IMR-90 (cell line): ENCODE data around the gene SP140L. TPM values are rescaled to one million over a fixed set of nuclear protein-coding genes. Genes with fewer than 3 reads are reported as not detected.
"Not testable (repeated sequence)": the region's sequence is repeated elsewhere in the genome, so short reads cannot be mapped to it uniquely, and the experiment has no call there.

Source experiments
- ATAC-seq: fragments of 200-7000 bp; cut with Tn5 transposase; 2 replicates; pipeline ENCODE4 v1.9.1; 2020; ENCODE audit warnings: low read depth, mild to moderate bottlenecking, moderate library complexity
- BruUV-seq: library from RNA; stranded (reverse); fragments of 400-500 nt; replicated peaks from 2 replicates; lab custom pipeline; 2021; lab: Mats Ljungman, UMichigan
- CTCF ChIA-PET: fragments of 300-600 bp; formaldehyde crosslinking; extraction: SDS; loops from one replicate; lab custom pipeline; 2021; ENCODE audit warnings: antibody characterized with exemption; lab: Yijun Ruan, JAX
- POLR2A ChIA-PET: fragments of 300-600 bp; sonication (Branson Sonifier 250); formaldehyde crosslinking; loops from one replicate; lab custom pipeline; 2022; ENCODE audit warnings: antibody characterized with exemption; ENCODE audit not compliant: unreplicated experiment; lab: Charles Lee
- DNase-seq: peaks from one replicate; pipeline ENCODE4 v3.0.0; 2013
- H2AFZ ChIP-seq: replicated peaks from 2 replicates; pipeline ENCODE3; 2013; ENCODE audit warnings: low read length, mild to moderate bottlenecking; ENCODE audit not compliant: poor library complexity
- H2AK5ac ChIP-seq: 2 replicates; pipeline ENCODE4 v1.6.1; 2013; ENCODE audit warnings: low read depth, low read length, inconsistent platforms
- H2AK9ac ChIP-seq: replicated peaks from 2 replicates; pipeline ENCODE3; 2013; ENCODE audit warnings: mild to moderate bottlenecking, low read depth, low read length, moderate library complexity; ENCODE audit not compliant: poor library complexity
- H2BK120ac ChIP-seq: 2 replicates; pipeline ENCODE4 v1.6.1; 2013; ENCODE audit warnings: low read depth, low read length, inconsistent platforms
- H2BK15ac ChIP-seq: 3 replicates; pipeline ENCODE4 v1.6.1; 2013; ENCODE audit warnings: low read depth, low read length, inconsistent platforms
- H2BK20ac ChIP-seq: 2 replicates; pipeline ENCODE4 v1.6.1; 2013; ENCODE audit warnings: low read depth, mild to moderate bottlenecking, inconsistent platforms, low read length, moderate library complexity
- H2BK5ac ChIP-seq: 2 replicates; pipeline ENCODE4 v1.6.1; 2013; ENCODE audit warnings: mild to moderate bottlenecking, low read depth, low read length, inconsistent platforms; ENCODE audit not compliant: poor library complexity, severe bottlenecking
- H3K14ac ChIP-seq: replicated peaks from 2 replicates; pipeline ENCODE4 v1.6.1; 2013; ENCODE audit warnings: low read depth, low read length, inconsistent platforms
- H3K18ac ChIP-seq: 2 replicates; pipeline ENCODE4 v1.6.1; 2013; ENCODE audit warnings: low read depth, low read length, control low read depth
- H3K23ac ChIP-seq: 2 replicates; pipeline ENCODE4 v1.6.1; 2013; ENCODE audit warnings: low read depth, low read length, inconsistent platforms
- H3K27ac ChIP-seq: 2 replicates; pipeline ENCODE4 v1.5.1; 2013; ENCODE audit warnings: mild to moderate bottlenecking, control low read depth, low read length; ENCODE audit not compliant: insufficient read depth
- H3K27me3 ChIP-seq: 2 replicates; pipeline ENCODE4 v1.6.1; 2013; ENCODE audit warnings: low read length; ENCODE audit not compliant: control insufficient read depth, insufficient read depth
- H3K36me3 ChIP-seq: 2 replicates; pipeline ENCODE4 v1.6.1; 2013; ENCODE audit warnings: low read length, mixed read lengths; ENCODE audit not compliant: control insufficient read depth, insufficient read depth
- H3K4ac ChIP-seq: 2 replicates; pipeline ENCODE4 v1.6.1; 2013; ENCODE audit warnings: low read depth, low read length, inconsistent platforms
- H3K4me1 ChIP-seq: 2 replicates; pipeline ENCODE4 v1.6.1; 2013; ENCODE audit warnings: low read length, mixed read lengths; ENCODE audit not compliant: control insufficient read depth, insufficient read depth
- H3K4me2 ChIP-seq: 2 replicates; pipeline ENCODE4 v1.6.1; 2013; ENCODE audit warnings: low read depth, mild to moderate bottlenecking, control low read depth, low read length, moderate library complexity
- H3K4me3 ChIP-seq: 2 replicates; pipeline ENCODE4 v1.5.1; 2013; ENCODE audit warnings: low read depth, mild to moderate bottlenecking, control low read depth, low read length, moderate library complexity; ENCODE audit not compliant: insufficient read depth
- H3K56ac ChIP-seq: 2 replicates; pipeline ENCODE4 v1.6.1; 2013; ENCODE audit warnings: low read length, inconsistent platforms; ENCODE audit not compliant: insufficient read depth; ENCODE audit errors: extremely low read depth
- H3K79me1 ChIP-seq, 2 experiments: 2 replicates each; pipeline ENCODE4 v1.6.1; 2013; ENCODE audit warnings: low read length in 2 of 2, inconsistent platforms in 1 of 2, low read depth in 1 of 2
- H3K9ac ChIP-seq: 2 replicates; pipeline ENCODE4 v1.6.1; 2013; ENCODE audit warnings: low read depth, low read length, control low read depth
- H3K9me1 ChIP-seq: 2 replicates; pipeline ENCODE4 v1.6.1; 2013; ENCODE audit warnings: low read length, inconsistent platforms; ENCODE audit not compliant: insufficient read depth
- H3K9me3 ChIP-seq: 2 replicates; pipeline ENCODE4 v1.6.1; 2013; ENCODE audit warnings: low read length; ENCODE audit not compliant: control insufficient read depth, insufficient read depth
- H4K20me1 ChIP-seq: 2 replicates; pipeline ENCODE4 v1.6.1; 2013; ENCODE audit warnings: low read length, inconsistent platforms; ENCODE audit not compliant: insufficient read depth
- H4K5ac ChIP-seq: 2 replicates; pipeline ENCODE4 v1.6.1; 2013; ENCODE audit warnings: mild to moderate bottlenecking, low read depth, low read length, control low read depth
- H4K8ac ChIP-seq, 2 experiments: 2 replicates each; pipeline ENCODE4 v1.6.1; 2013; ENCODE audit warnings: low read depth in 2 of 2, low read length in 2 of 2, control low read depth in 1 of 2, inconsistent platforms in 1 of 2
- H4K91ac ChIP-seq: 2 replicates; pipeline ENCODE4 v1.6.1; 2013; ENCODE audit warnings: low read depth, low read length, inconsistent platforms; ENCODE audit not compliant: insufficient read depth
- WGBS, 2 experiments: methylation state at CpG; one replicate each; pipeline versions ENCODE4 v1.1.5 to v1.1.7; 2013; ENCODE audit warnings: missing lambda C conversion rate in 2 of 2; ENCODE audit not compliant: insufficient read length in 1 of 2; ENCODE audit errors: extremely low coverage in 2 of 2; 5-methylcytosine and 5-hydroxymethylcytosine counted together
- dilution Hi-C: fragments of 300-500 bp; cut with HindIII; formaldehyde crosslinking; loops from one replicate; pipeline ENCODE4 v1.14.3; 2018; ENCODE audit warnings: low sequenced_read_pairs; ENCODE audit not compliant: unreplicated experiment
- in situ Hi-C: fragments of 300-500 bp; cut with MboI; formaldehyde crosslinking; loops from 3 replicates; pipeline ENCODE4 v1.14.3; 2019; ENCODE audit warnings: low sequenced_read_pairs, inconsistent platforms, mixed read lengths
- intact Hi-C: fragments of 100-400 bp; cut with micrococcal nuclease; formaldehyde crosslinking; loops from 2 replicates; pipeline ENCODE4 v1.10.0; 2022
- polyA plus RNA-seq, 3 experiments: library from polyadenylated mRNA; depleted of rRNA; stranded (reverse); fragments of >200 nt; gene quantifications; 2 replicates each; pipeline ENCODE4 v1.2.3, GENCODE V29; 2012; ENCODE audit warnings: low replicate concordance in 1 of 3
- total RNA-seq: library from RNA; depleted of rRNA; stranded (reverse); fragments of >200 nt; gene quantifications from 2 replicates; pipeline ENCODE4 v1.2.3, GENCODE V29; 2012

The SP140L gene
- total and polyA plus RNA-seq, 2 of the 4 experiments (the other 2 are of a cell fraction) = 5.4 to 11.2 TPM

- H3K9me3 ChIP-seq, H3K4me3 ChIP-seq, CTCF ChIA-PET, H4K20me1 ChIP-seq, H4K5ac ChIP-seq, dilution Hi-C loops, H4K91ac ChIP-seq, H3K14ac ChIP-seq, H3K23ac ChIP-seq, H3K27me3 ChIP-seq, in situ Hi-C loops, H2BK15ac ChIP-seq, H3K18ac ChIP-seq, H2AK5ac ChIP-seq, H2BK20ac ChIP-seq, H3K79me1 ChIP-seq, DNase-seq, H2BK120ac ChIP-seq, H3K36me3 ChIP-seq, H3K9me1 ChIP-seq, BruUV-seq, H2AFZ ChIP-seq, H3K4me1 ChIP-seq, H2AK9ac ChIP-seq, H3K4me2 ChIP-seq, H3K27ac ChIP-seq, H3K56ac ChIP-seq, H3K4ac ChIP-seq, POLR2A ChIA-PET, H2BK5ac ChIP-seq, ATAC-seq, H3K9ac ChIP-seq, H4K8ac ChIP-seq, intact Hi-C loops: not testable (repeated sequence)
- no CpG with 5 or more reads among the region's 5 CpGs for WGBS, 2 experiments
These were observed 16.2 kb upstream of the SP140L start for GRCh38 chr2:230310792-230311191.

DNA sequence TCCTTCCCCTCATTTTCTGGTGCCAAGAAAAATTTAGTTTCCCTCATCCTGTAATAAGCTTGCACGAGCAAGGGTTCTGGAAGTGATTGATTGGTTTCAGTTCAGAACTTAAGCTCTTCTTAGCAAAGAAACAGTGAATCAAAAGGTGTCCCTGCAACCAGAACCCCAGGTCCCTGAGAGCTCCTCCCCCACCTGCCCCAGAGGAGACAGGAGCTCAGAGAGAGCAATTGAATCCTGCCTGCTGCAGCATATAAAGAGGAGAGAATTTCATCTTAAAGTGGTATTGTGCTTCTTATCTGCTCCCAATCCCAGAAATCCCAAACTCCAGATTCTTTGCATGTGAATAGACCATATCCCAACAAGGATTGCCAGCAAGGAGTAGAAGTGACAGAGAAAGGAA, 15.4 kb upstream of the SP140L start:
- H2AK9ac ChIP-seq, H4K91ac ChIP-seq, H2BK20ac ChIP-seq, H4K8ac ChIP-seq, H3K23ac ChIP-seq, H3K9ac ChIP-seq, H3K18ac ChIP-seq, DNase-seq, H3K9me1 ChIP-seq, intact Hi-C loops, H3K4ac ChIP-seq, POLR2A ChIA-PET, H3K14ac ChIP-seq, ATAC-seq, H3K56ac ChIP-seq, H3K9me3 ChIP-seq, CTCF ChIA-PET, H2AFZ ChIP-seq, H3K27ac ChIP-seq, H3K4me1 ChIP-seq, H3K79me1 ChIP-seq, H3K27me3 ChIP-seq, H2BK15ac ChIP-seq, H3K4me2 ChIP-seq, H4K20me1 ChIP-seq, dilution Hi-C loops, H2BK120ac ChIP-seq, H3K36me3 ChIP-seq, in situ Hi-C loops, BruUV-seq, H4K5ac ChIP-seq, H2AK5ac ChIP-seq, H3K4me3 ChIP-seq, H2BK5ac ChIP-seq: not testable (repeated sequence)
- WGBS, 2 experiments = no CpG with 5 or more reads among the region's 1 CpG
